ENCODE measurements around the gene C16orf90.

Gene C16orf90, protein sequence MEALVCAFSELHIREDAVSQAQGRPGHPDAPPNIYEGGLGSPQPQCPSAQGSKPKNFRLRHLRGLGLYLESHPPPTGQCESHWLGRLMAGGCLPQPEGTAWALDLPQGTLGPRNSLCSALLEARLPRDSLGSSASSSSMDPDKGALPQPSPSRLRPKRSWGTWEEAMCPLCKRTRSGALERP

DNA sequence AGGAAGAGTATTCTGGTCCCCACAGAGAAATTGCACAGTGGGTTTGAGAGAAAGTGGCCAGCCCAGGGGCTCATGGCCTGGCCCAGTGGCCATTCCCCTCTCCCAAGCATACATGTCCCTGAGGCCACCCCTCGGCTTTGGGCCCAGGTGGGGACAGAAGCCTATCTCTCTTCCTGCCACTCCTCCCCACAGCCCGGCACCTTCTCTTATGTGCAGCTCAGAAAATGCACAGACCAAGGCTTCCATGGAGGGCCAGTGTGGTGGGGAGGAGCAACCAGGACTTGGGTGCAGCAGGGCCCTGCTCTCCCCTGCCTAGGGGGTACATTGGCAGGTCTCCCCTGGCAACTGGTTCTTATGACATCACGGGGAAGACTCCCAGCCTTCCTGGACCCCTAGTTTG, at the start of gene C16orf90:
TSS of gene C16orf90 (minus strand) at position 314 of the 400 bp plus-strand sequence. CDS start at position 246, 68 bp downstream.
- DNase-seq (ENCODE audit: low read depth): no peak
- no peak within 1 kb of the TSS for H3K4me3 ChIP-seq (ENCODE audit: low read depth, low read length)
- TF ChIP-seq, protein P1, sequence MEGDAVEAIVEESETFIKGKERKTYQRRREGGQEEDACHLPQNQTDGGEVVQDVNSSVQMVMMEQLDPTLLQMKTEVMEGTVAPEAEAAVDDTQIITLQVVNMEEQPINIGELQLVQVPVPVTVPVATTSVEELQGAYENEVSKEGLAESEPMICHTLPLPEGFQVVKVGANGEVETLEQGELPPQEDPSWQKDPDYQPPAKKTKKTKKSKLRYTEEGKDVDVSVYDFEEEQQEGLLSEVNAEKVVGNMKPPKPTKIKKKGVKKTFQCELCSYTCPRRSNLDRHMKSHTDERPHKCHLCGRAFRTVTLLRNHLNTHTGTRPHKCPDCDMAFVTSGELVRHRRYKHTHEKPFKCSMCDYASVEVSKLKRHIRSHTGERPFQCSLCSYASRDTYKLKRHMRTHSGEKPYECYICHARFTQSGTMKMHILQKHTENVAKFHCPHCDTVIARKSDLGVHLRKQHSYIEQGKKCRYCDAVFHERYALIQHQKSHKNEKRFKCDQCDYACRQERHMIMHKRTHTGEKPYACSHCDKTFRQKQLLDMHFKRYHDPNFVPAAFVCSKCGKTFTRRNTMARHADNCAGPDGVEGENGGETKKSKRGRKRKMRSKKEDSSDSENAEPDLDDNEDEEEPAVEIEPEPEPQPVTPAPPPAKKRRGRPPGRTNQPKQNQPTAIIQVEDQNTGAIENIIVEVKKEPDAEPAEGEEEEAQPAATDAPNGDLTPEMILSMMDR (IDR thresholded peaks at IDR 0.05; ENCODE audit: control insufficient read depth, extremely low read depth, insufficient read depth): no peak

DNA sequence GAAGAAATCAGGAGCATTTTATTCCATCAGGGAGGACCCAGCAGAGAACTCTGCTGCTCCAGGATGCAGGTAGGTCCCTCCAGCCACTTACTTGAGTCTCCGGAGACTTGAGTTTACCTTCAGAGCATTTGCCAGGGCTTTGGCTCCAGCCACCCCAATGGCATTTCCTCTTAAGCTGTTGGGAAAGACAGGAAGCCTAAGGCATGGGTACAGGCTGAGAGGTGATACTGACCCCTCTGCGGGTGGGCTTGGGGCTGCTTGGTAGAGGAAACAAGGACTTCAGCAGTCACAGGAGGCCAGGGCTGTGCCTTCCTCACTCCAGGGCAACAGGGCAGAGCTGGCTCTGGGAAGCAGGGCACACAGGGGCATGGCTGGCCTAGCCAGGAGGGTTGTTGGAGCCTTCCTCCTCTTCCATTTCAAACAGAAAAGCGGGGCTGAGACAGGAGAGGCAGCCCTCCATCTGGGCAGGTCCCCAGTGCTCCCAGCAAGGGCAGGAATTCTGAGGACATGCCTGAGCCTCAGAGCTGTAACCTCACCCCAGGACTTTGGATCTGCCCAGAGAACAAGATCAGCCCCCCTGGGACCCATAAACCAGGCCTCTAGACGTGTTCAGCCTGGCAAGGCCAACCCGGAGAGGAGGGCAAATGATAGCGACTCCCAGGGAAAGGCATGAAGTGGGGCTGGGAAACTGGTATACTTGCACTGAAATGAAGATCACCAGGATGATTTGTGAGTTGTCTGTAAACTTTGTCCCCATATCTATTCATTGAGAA, 47.5 kb upstream of the C16orf90 start:
- TF ChIP-seq, protein P1 (IDR thresholded peaks at IDR 0.05; ENCODE audit: control insufficient read depth, extremely low read depth, insufficient read depth): no peak
- no peak for DNase-seq (ENCODE audit: low read depth)
- no peak overlapping the region for H3K4me3 ChIP-seq (ENCODE audit: low read depth, low read length)

DNA sequence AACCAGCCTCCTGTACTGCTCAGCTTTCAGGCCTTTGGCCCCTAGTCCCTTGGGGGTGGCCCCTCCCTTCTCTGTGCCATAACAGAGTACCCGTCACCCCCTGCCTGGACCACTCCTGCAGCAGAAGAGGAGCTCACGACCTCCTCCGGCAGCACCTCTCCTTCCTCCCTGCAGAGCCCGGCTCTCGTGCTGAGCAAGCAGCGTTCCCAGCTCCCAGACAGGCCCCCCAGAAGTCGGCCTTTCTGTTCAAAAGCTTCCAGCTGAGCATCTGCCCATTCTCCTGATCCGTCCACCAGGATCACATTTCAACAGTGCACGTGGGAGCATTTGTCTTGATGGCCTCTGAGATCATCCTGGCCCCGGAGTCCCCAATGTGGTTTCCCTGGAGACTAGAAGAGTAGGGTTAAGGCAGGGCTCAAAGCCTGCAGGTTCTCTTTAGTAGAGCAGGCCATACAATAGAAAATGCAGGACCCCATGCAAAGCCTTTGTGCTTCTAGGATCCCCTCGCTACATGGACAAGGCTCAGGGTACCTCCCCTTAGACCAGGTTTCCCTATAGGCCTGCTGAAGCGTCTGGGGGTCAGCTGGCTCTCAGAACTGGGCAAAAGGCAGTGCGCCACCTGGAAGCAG, 46.4 kb upstream of the C16orf90 start:
- TF ChIP-seq, protein P1 (IDR thresholded peaks at IDR 0.05; ENCODE audit: control insufficient read depth, extremely low read depth, insufficient read depth): no peak
- no peak overlapping the region for H3K4me3 ChIP-seq (ENCODE audit: low read depth, low read length)
- DNase-seq (ENCODE audit: low read depth): no peak

DNA sequence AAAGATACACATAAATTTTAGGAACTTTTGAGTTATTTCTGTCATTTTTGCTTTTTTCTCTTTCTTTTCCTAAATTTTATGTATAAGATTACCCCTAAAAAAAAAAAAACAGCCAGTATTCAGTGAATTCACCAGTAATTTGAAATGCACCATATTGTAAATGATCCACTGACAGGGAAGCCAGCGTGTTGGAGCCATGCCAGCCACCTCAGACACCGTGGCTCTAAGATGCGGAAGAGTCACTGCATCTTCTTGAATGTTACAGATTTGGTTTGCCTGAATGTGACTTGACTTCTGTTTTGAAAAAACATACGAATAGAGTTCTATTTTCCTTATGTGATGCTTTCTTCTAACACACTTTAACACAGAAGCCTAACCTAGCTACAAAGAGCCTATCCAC, 42.9 kb upstream of the C16orf90 start:
- no peak for DNase-seq (ENCODE audit: low read depth)
- TF ChIP-seq, protein P1 (IDR thresholded peaks at IDR 0.05; ENCODE audit: control insufficient read depth, extremely low read depth, insufficient read depth): no peak
- H3K4me3 ChIP-seq (ENCODE audit: low read depth, low read length): no peak overlapping the region

DNA sequence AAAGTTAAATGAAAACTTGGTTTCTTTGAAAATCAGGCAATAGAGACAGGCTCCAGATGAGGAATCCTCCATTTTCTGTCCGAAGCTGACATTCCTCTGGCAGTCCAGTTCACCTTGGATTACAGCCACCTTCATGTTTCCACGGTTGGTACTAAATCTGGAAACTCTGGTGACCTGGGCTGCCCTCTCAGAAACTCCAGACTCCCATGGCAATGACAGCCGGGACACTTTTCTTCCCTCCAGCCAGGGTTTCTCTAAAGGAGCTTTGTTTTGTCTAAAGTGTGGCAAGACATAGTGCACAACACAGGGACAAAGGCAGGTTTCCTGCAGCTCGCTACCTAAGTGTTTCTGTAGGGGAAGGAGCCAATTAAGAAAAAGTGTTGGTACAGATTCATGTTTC, 41.6 kb upstream of the C16orf90 start:
- DNase-seq (ENCODE audit: low read depth): no peak
- no peak overlapping the region for H3K4me3 ChIP-seq (ENCODE audit: low read depth, low read length)
- TF ChIP-seq, protein P1 (IDR thresholded peaks at IDR 0.05; ENCODE audit: control insufficient read depth, extremely low read depth, insufficient read depth): no peak

DNA sequence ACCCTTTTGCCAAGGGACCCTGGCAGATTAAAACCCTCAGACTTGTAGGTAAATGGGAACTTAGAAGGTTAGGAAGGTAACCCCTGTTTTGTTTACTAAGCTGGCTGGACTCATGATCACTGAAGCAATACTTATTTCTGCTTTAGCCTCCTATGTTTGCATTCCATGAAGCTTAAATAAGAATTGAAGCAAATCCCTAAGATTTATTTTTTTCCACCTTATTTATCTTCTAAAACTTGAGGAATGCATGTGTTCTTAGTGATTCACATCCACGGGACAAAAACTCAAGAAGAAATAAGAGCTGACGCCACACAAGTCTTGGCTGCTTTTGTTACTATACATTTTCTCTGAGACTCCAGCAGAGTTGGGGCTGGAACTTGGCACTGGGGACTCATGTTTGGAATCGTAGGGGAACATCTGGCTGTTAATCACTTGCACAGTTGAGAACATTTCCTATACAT, 41.0 kb upstream of the C16orf90 start:
- TF ChIP-seq, protein P1 (IDR thresholded peaks at IDR 0.05; ENCODE audit: control insufficient read depth, extremely low read depth, insufficient read depth): no peak
- no peak for DNase-seq (ENCODE audit: low read depth)
- no peak overlapping the region for H3K4me3 ChIP-seq (ENCODE audit: low read depth, low read length)
